ENCODE measurements around the gene SERPINB2. TPM values are rescaled to one million over a fixed set of nuclear protein-coding genes. Genes with fewer than 3 reads are reported as not detected.

The SERPINB2 gene
- total RNA-seq, 1 donor from 2014 or later = not detected

GRCh38 chr18:63883617-63884016 is 3.9 kb upstream of the SERPINB2 start:
- Mint-ChIP-seq H3K27me3 (ENCODE audit: low read depth) (peaks cover 9% of the 10 kb centered on the region), H3K36me3 (ENCODE audit: low read depth) (no peaks in the 10 kb centered on the region), H3K27ac (ENCODE audit: unreplicated experiment) (no peak overlapping the region), H3K9me3 (ENCODE audit: low read depth) (peaks cover 2% of the 10 kb centered on the region), H3K4me1 (ENCODE audit: low read depth) (peaks cover 11% of the 10 kb centered on the region), H3K4me3 (ENCODE audit: unreplicated experiment) (no peak overlapping the region)
- no peak for DNase-seq (ENCODE audit: low spot score)
- no peak for TF ChIP-seq CTCF (IDR thresholded peaks at IDR 0.05)

- Mint-ChIP-seq H3K36me3 (ENCODE audit: low read depth) (no peaks in the 10 kb centered on the region), H3K4me3 (ENCODE audit: unreplicated experiment) (no peak overlapping the region), H3K27ac (ENCODE audit: unreplicated experiment) (no peak overlapping the region), H3K4me1 (ENCODE audit: low read depth) (no peaks in the 10 kb centered on the region), H3K9me3 (ENCODE audit: low read depth) (peaks cover 2% of the 10 kb centered on the region), H3K27me3 (ENCODE audit: low read depth) (peaks cover 18% of the 10 kb centered on the region)
- TF ChIP-seq CTCF (IDR thresholded peaks at IDR 0.05) = no peak
- no peak for DNase-seq (ENCODE audit: low spot score)
These were observed 1.1 kb downstream of the SERPINB2 start for GRCh38 chr18:63888470-63889190.

GRCh38 chr18:63889626-63890025 is 2.1 kb downstream of the SERPINB2 start:
- H3K27me3 Mint-ChIP-seq (ENCODE audit: low read depth) = peaks cover 24% of the 10 kb centered on the region
- no peaks in the 10 kb centered on the region for H3K4me1 Mint-ChIP-seq (ENCODE audit: low read depth)
- no peak for TF ChIP-seq CTCF (IDR thresholded peaks at IDR 0.05)
- peaks cover 2% of the 10 kb centered on the region for H3K9me3 Mint-ChIP-seq (ENCODE audit: low read depth)
- no peak for DNase-seq (ENCODE audit: low spot score)
- no peaks in the 10 kb centered on the region for H3K36me3 Mint-ChIP-seq (ENCODE audit: low read depth)
- no peak overlapping the region for H3K4me3 Mint-ChIP-seq (ENCODE audit: unreplicated experiment)
- no peak overlapping the region for H3K27ac Mint-ChIP-seq (ENCODE audit: unreplicated experiment)

- H3K36me3 Mint-ChIP-seq (ENCODE audit: low read depth) = no peaks in the 10 kb centered on the region
- H3K9me3 Mint-ChIP-seq (ENCODE audit: low read depth) = peaks cover 2% of the 10 kb centered on the region
- no peak overlapping the region for H3K4me3 Mint-ChIP-seq (ENCODE audit: unreplicated experiment)
- H3K27ac Mint-ChIP-seq (ENCODE audit: unreplicated experiment) = no peak overlapping the region
- peaks cover 26% of the 10 kb centered on the region for H3K27me3 Mint-ChIP-seq (ENCODE audit: low read depth)
- DNase-seq (ENCODE audit: low spot score) = no peak
- no peak for TF ChIP-seq CTCF (IDR thresholded peaks at IDR 0.05)
- no peaks in the 10 kb centered on the region for H3K4me1 Mint-ChIP-seq (ENCODE audit: low read depth)
These were observed 2.9 kb downstream of the SERPINB2 start for GRCh38 chr18:63890237-63890949.

- no peaks in the 10 kb centered on the region for H3K4me1 Mint-ChIP-seq (ENCODE audit: low read depth)
- no peak overlapping the region for H3K27ac Mint-ChIP-seq (ENCODE audit: unreplicated experiment)
- no peak overlapping the region for H3K4me3 Mint-ChIP-seq (ENCODE audit: unreplicated experiment)
- DNase-seq (ENCODE audit: low spot score) = no peak
- peaks cover under 1% of the 10 kb centered on the region for H3K9me3 Mint-ChIP-seq (ENCODE audit: low read depth)
- no peaks in the 10 kb centered on the region for H3K36me3 Mint-ChIP-seq (ENCODE audit: low read depth)
- peaks cover 27% of the 10 kb centered on the region for H3K27me3 Mint-ChIP-seq (ENCODE audit: low read depth)
- TF ChIP-seq CTCF (IDR thresholded peaks at IDR 0.05) = peak; percentile 52
These were observed 3.4 kb downstream of the SERPINB2 start for GRCh38 chr18:63890950-63891304.

Measured in chondrocyte (in vitro differentiated cells).